GM04503 (cell line): ENCODE results near the gene GPR31.
"Not testable (repeated sequence)": the region's sequence is repeated elsewhere in the genome, so short reads cannot be mapped to it uniquely, and the experiment has no call there.

Experiments
- DNase-seq: peaks from one replicate; pipeline ENCODE4 v3.0.0-alpha.2; 2012; ENCODE audit warnings: low read depth

Gene GPR31

GRCh38 chr6:167157863-167158262, at the start of gene GPR31:
TSS of gene GPR31 (minus strand) at chr6:167157980. CDS start at chr6:167157831, 149 bp downstream.
- no peak for DNase-seq

- no peak for DNase-seq
These were observed 49.7 kb upstream of the GPR31 start for GRCh38 chr6:167207527-167207926.

- DNase-seq, result not testable (repeated sequence)
These were observed 47.5 kb upstream of the GPR31 start for GRCh38 chr6:167205316-167205715.

- not testable (repeated sequence) for DNase-seq
These were observed 46.2 kb upstream of the GPR31 start for GRCh38 chr6:167204059-167204348.

- DNase-seq, result not testable (repeated sequence)
These were observed 45.7 kb upstream of the GPR31 start for GRCh38 chr6:167203261-167204058.

- not testable (repeated sequence) for DNase-seq
These were observed 44.8 kb upstream of the GPR31 start for GRCh38 chr6:167202613-167203012.

GRCh38 chr6:167200806-167201205, 43.0 kb upstream of the GPR31 start:
- no peak for DNase-seq

- not testable (repeated sequence) for DNase-seq
These were observed 38.3 kb upstream of the GPR31 start for GRCh38 chr6:167195941-167196610.

- not testable (repeated sequence) for DNase-seq
These were observed 35.8 kb upstream of the GPR31 start for GRCh38 chr6:167193515-167194125.

GRCh38 chr6:167191043-167191583, 33.3 kb upstream of the GPR31 start:
- DNase-seq, result not testable (repeated sequence)

- not testable (repeated sequence) for DNase-seq
These were observed 29.5 kb upstream of the GPR31 start for GRCh38 chr6:167187275-167187674.

GRCh38 chr6:167185101-167185500, 27.3 kb upstream of the GPR31 start:
- not testable (repeated sequence) for DNase-seq

- DNase-seq, result not testable (repeated sequence)
These were observed 25.1 kb upstream of the GPR31 start for GRCh38 chr6:167182913-167183314.

GRCh38 chr6:167181351-167181750, 23.6 kb upstream of the GPR31 start:
- not testable (repeated sequence) for DNase-seq

GRCh38 chr6:167180086-167180485, 22.3 kb upstream of the GPR31 start:
- not testable (repeated sequence) for DNase-seq

GRCh38 chr6:167178896-167179655, 21.3 kb upstream of the GPR31 start:
- not testable (repeated sequence) for DNase-seq

- not testable (repeated sequence) for DNase-seq
These were observed 19.5 kb upstream of the GPR31 start for GRCh38 chr6:167177271-167177670.

- DNase-seq, result not testable (repeated sequence)
These were observed 14.2 kb upstream of the GPR31 start for GRCh38 chr6:167172011-167172410.

GRCh38 chr6:167171300-167171699, 13.5 kb upstream of the GPR31 start:
- DNase-seq, result not testable (repeated sequence)

GRCh38 chr6:167169867-167170266, 12.1 kb upstream of the GPR31 start:
- not testable (repeated sequence) for DNase-seq

GRCh38 chr6:167168296-167168695, 10.5 kb upstream of the GPR31 start:
- not testable (repeated sequence) for DNase-seq

- not testable (repeated sequence) for DNase-seq
These were observed 9.9 kb upstream of the GPR31 start for GRCh38 chr6:167167699-167168098.
